WI38 (cell line): ENCODE results near the gene NCR3LG1.

Experiments
- H3K4me3 ChIP-seq: 2 replicates; pipeline ENCODE4 v1.5.1; 2011; ENCODE audit warnings: low read depth, mild to moderate bottlenecking, control low read depth, low read length
- TF ChIP-seq, protein P1 (sequence below): IDR thresholded peaks from 2 replicates; pipeline ENCODE4 v1.5.1; 2012; ENCODE audit warnings: low read depth, mild to moderate bottlenecking, control low read depth, low read length

The NCR3LG1 gene

DNA sequence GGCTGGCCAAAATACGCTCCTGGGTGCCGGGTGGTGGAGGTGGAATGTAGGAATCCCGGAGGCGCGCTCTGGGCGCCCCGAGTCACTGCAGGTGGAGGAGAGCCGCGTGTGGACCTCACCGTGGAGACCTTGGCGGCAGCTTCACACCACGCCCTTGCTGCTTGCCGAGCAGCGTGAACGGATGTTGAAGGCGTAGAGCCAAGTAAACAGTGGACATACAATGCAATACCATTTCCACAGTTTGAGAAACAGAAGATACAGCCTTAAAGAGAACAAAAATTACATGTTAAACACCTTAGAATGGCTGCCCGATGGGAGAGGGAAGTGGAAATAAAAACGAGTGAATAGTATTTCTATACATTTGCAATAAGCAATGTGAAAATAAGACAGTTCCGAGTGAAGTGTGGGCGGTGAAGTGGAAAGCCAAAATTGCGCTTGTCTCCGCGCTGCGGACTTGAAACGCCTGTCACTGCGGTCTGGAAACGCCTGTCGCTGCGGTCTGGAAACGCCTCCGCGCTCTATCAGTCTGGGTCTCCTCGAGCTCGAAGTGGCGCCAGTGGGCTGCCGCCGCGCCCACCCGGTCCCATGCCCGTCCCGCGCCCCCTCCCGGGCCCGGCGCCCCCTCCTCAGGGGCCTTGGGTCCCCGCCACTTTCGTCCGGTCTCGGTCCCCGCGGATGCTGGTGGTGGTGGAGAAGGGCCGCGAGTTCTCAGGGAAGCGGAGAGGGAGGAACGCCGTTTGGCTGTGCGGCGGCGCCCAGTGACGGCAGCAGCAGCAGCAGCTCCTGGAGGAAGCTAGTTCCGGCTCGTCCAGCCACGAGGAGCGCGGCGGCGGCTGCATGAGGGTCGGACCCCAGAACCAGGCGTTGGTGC is 1.6 kb downstream of the NCR3LG1 start:
- peak overlapping the region; percentile 75 for H3K4me3 ChIP-seq
- TF ChIP-seq, protein P1, sequence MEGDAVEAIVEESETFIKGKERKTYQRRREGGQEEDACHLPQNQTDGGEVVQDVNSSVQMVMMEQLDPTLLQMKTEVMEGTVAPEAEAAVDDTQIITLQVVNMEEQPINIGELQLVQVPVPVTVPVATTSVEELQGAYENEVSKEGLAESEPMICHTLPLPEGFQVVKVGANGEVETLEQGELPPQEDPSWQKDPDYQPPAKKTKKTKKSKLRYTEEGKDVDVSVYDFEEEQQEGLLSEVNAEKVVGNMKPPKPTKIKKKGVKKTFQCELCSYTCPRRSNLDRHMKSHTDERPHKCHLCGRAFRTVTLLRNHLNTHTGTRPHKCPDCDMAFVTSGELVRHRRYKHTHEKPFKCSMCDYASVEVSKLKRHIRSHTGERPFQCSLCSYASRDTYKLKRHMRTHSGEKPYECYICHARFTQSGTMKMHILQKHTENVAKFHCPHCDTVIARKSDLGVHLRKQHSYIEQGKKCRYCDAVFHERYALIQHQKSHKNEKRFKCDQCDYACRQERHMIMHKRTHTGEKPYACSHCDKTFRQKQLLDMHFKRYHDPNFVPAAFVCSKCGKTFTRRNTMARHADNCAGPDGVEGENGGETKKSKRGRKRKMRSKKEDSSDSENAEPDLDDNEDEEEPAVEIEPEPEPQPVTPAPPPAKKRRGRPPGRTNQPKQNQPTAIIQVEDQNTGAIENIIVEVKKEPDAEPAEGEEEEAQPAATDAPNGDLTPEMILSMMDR: no peak

DNA sequence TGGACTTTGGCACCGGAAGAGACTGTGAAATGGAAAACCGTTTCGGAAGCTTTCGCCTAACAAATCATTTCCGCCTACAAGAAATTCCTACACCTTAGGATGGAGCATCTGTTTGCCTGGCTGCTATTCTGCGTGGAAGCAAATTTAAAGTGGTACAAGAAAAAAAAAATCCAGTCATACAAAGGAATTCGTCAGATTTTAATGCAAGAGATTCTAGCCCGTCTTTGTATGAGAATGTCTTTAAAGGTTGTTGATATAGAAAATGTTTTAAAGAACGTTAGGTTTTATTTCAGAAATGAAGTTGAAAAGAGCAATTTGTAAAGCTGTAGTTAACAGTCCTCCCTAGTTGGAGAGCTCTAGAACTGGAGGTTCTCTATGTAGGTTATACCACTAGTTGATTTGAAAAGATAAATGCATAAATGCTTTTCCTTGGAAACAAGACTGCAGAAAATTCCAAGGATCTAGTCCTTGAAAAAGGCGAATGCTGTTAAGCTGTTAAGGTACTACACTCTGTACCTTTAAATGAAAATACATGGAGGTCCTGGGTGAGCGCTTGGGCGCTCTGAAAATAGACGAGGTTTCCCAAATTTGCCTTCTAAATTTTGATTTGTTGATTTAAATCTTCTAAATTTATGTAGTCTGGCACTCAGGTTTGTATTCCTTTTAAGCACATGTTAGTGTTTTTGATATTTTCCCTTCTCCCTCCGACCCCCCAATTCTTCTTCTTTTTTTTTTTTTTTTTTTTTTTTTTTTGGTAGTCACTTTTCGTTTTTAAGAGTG is 2.4 kb downstream of the NCR3LG1 start:
- TF ChIP-seq, protein P1: no peak
- peak overlapping the region; percentile 75 for H3K4me3 ChIP-seq

DNA sequence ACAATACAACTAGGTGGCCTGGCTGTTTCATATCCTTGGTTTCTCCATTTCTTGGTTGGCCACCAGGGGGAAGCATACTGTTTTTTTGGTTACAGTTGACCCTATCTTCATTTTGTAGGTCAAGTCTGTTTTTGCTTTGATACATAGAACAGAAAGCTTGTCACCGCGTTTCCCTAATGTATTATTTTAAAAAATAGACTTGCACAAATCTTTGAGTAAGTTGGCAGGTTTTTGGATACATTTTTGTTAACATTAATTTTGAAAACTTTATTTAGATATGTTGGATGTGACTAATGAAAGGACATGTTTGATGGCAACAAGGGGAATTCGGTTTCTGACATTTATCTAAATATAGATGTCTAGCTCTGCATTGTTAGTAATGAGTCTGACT is 3.0 kb downstream of the NCR3LG1 start:
- no peak overlapping the region for H3K4me3 ChIP-seq
- TF ChIP-seq, protein P1: peak; percentile 34; the same call in 1 of the 2 replicates

DNA sequence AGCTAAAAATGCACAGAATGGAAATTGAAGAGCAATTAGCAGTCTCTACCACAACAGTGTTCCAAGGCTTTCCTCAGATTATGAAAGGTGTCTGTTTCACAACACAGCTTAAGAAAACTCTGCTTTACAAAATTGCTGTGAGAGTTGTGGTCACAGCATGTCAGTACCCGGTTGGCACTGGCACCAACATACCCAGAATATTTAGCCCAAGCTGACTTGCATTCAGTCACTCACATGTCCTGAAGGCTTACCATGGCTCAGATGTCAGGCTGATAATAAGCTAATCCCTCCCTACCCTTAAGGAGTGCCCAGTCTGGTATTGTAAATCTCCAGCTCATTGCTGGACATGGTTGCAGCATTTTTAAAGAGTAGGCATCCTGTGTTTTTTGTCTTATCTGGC is 14.9 kb downstream of the NCR3LG1 start:
- TF ChIP-seq, protein P1: no peak
- H3K4me3 ChIP-seq: no peak overlapping the region

DNA sequence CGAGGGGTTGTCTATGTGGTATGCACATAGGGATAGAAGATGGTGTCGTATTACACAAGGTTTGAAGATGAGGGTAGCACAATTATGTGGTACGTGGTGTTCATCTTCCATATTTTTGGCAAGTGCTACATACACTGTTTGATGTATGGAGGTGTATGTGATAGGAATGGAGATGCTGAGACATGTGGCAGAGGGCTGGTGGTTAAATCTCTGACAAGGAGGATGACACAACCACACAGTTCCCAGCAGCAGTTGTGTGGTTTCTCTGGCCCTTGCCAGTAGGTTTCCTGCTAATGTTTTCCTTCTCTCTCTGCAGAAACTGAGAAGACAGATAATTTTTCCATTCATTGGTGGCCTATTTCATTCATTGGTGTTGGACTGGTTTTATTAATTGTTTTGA is 17.0 kb downstream of the NCR3LG1 start:
- TF ChIP-seq, protein P1: no peak
- H3K4me3 ChIP-seq: no peak overlapping the region

DNA sequence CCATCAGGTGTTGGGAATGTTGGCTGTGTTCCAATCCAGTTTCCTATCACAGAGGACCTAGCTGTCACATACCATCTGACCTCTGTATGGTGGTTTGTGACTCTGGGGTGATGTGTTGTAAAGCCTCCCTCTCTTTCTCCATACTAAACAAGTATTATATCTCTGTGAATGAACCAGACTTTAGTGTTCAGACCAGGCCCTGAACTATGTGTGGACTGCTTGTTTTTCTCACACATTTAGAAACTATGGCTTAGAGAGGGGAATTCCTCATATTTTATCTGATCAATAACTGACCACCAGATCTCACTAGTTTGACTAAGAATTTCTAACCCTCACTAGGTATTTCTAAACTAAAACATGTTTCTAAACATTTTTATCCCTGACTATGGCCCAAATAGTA is 17.5 kb downstream of the NCR3LG1 start:
- no peak overlapping the region for H3K4me3 ChIP-seq

More for the DNA sequence above, 17.5 kb downstream of the NCR3LG1 start:
- TF ChIP-seq, protein P1: no peak
